Neural crest cell (in vitro differentiated cells): Measurements from ENCODE around the gene CSRP1. TPM values are rescaled to one million over a fixed set of nuclear protein-coding genes. Genes with fewer than 3 reads are reported as not detected.

Experiments used
- DNase-seq: peaks from one replicate; pipeline ENCODE4 v3.0.0; 2021; ENCODE audit warnings: low read depth, mixed read lengths, low spot score
- H3K27ac Mint-ChIP-seq: one replicate; pipeline ENCODE4 v1.8.0; 2021; ENCODE audit warnings: mild to moderate bottlenecking, mixed read lengths; ENCODE audit not compliant: unreplicated experiment
- H3K27me3 Mint-ChIP-seq: 2 replicates; pipeline ENCODE4 v1.8.0; 2021; ENCODE audit warnings: low read depth, mild to moderate bottlenecking, mixed read lengths
- H3K36me3 Mint-ChIP-seq: 2 replicates; pipeline ENCODE4 v1.8.0; 2021; ENCODE audit warnings: low read depth, mild to moderate bottlenecking, mixed read lengths
- H3K4me1 Mint-ChIP-seq: 2 replicates; pipeline ENCODE4 v1.8.0; 2021; ENCODE audit warnings: mixed read lengths
- H3K4me3 Mint-ChIP-seq: one replicate; pipeline ENCODE4 v1.8.0; 2021; ENCODE audit warnings: mild to moderate bottlenecking, mixed read lengths
- H3K9me3 Mint-ChIP-seq: 2 replicates; pipeline ENCODE4 v1.8.0; 2021; ENCODE audit warnings: mixed read lengths
- CTCF ChIP-seq: fragments of 200-600 bp; sonication (generic); conservative IDR thresholded peaks from 2 replicates; pipeline ENCODE4 v1.5.0; 2021; ENCODE audit warnings: antibody characterized with exemption, mild to moderate bottlenecking
- long read RNA-seq: library from polyadenylated mRNA; unstranded; transcript quantifications from one replicate; pipeline ENCODE4 v2.0.0, GENCODE V29; 2020
- total RNA-seq: library from RNA; stranded (reverse); gene quantifications from 2 replicates; pipeline ENCODE4 v1.2.1, GENCODE V29; 2021

CSRP1 gene
- total RNA-seq, result 0.41 and 1.5 TPM in 2 replicates
- long read RNA-seq, partial matches to known transcripts, result 0 of 1 reads
- long read RNA-seq, other reads (novel, unspliced or antisense), result 1 of 1 reads

DNA sequence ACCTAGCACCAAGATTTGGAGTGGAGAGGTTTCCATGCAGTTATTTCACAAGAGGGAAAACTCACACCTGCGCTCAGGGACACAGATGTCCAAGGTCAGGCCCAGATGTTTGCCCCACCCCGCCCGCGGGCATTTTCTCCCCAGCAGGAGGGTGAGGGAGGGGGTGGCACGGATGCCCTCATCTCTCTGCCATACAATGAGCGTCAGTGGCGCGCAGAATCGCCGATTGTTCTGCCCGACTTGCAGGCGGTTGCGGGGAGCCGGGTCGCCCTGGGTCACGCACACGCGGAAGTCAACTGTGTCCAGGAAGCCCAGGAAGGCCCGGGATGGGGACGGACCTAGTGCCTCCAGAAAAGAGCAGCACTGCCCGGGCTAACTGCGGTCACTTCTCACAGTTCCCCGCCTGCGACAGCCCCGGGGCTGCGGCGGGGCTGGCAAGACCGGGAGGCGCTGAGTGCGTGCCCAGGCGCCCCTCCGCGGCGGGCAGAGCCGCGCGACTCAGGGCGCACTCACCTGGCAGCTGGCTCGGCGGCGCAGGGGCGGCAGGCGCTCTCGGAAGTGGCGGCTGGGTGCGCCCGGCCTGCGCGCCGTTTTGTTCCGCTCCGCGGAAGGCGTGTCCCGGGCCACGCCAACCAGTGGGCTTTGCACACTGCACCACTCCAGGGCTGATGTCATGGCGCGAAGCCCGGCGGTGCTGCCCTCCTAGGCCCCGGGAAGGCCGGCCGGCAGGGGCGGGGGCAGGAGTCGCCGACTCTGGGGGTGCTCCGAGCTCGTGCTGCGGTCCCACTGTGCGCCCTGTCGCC is at the start of gene CSRP1:
CSRP1 (minus strand) TSS at position 567 of the 803 bp plus-strand sequence. CDS start 10,820 bp downstream, outside the sequence.
- peaks cover 37% of the 10 kb centered on the region for H3K4me1 Mint-ChIP-seq
- no peak within 1 kb of the TSS for H3K4me3 Mint-ChIP-seq
- H3K36me3 Mint-ChIP-seq, result no peaks in the 10 kb centered on the region
- no peak for DNase-seq
- H3K27ac Mint-ChIP-seq, result peak within 1 kb of the TSS; percentile 28
- H3K9me3 Mint-ChIP-seq, result no peaks in the 10 kb centered on the region
- peaks cover 4% of the 10 kb centered on the region for H3K27me3 Mint-ChIP-seq
- no peak for TF ChIP-seq CTCF

DNA sequence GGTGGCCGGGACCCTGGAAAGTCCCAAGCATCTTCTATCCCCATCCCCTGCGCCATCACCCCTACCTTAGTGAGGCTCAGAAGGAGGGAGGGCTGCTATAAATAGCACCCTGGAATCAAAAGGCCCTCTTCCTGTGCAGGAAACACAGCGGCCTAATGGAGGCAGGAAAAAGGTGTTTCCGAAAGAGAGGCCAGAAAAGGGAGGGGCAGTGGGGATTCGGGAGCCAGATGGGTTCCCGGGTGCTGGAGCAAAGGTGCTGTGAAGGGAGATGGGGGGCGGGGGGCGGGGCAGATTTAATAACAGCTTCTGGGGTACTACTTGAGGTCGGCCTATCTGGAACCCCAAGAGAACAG is 48.6 kb upstream of the CSRP1 start:
- no peaks in the 10 kb centered on the region for H3K27me3 Mint-ChIP-seq
- no peak for DNase-seq
- no peaks in the 10 kb centered on the region for H3K9me3 Mint-ChIP-seq
- H3K4me1 Mint-ChIP-seq, result peaks cover 42% of the 10 kb centered on the region
- no peak overlapping the region for H3K4me3 Mint-ChIP-seq
- H3K36me3 Mint-ChIP-seq, result no peaks in the 10 kb centered on the region
- H3K27ac Mint-ChIP-seq, result no peak overlapping the region
- TF ChIP-seq CTCF, result no peak

GRCh38 chr1:201554789-201555592 is 48.1 kb upstream of the CSRP1 start:
- no peak for TF ChIP-seq CTCF
- no peaks in the 10 kb centered on the region for H3K27me3 Mint-ChIP-seq
- H3K4me3 Mint-ChIP-seq, result no peak overlapping the region
- H3K9me3 Mint-ChIP-seq, result no peaks in the 10 kb centered on the region
- no peaks in the 10 kb centered on the region for H3K36me3 Mint-ChIP-seq
- no peak for DNase-seq
- no peak overlapping the region for H3K27ac Mint-ChIP-seq
- H3K4me1 Mint-ChIP-seq, result peaks cover 42% of the 10 kb centered on the region

- H3K36me3 Mint-ChIP-seq, result no peaks in the 10 kb centered on the region
- no peaks in the 10 kb centered on the region for H3K9me3 Mint-ChIP-seq
- peaks cover 35% of the 10 kb centered on the region for H3K4me1 Mint-ChIP-seq
- no peak overlapping the region for H3K27ac Mint-ChIP-seq
- no peak for DNase-seq
- TF ChIP-seq CTCF, result no peak
- no peaks in the 10 kb centered on the region for H3K27me3 Mint-ChIP-seq
- H3K4me3 Mint-ChIP-seq, result no peak overlapping the region
Measured at GRCh38 chr1:201554190-201554600, 47.3 kb upstream of the CSRP1 start.

- Mint-ChIP-seq H3K36me3 (no peaks in the 10 kb centered on the region), H3K27ac (no peak overlapping the region), H3K4me3 (no peak overlapping the region), H3K4me1 (peaks cover 35% of the 10 kb centered on the region), H3K27me3 (no peaks in the 10 kb centered on the region), H3K9me3 (no peaks in the 10 kb centered on the region)
- DNase-seq, result no peak
- no peak for TF ChIP-seq CTCF
Measured at GRCh38 chr1:201553496-201554189, 46.7 kb upstream of the CSRP1 start.
